Measurements from ENCODE around the gene SNX9.

Gene SNX9

DNA sequence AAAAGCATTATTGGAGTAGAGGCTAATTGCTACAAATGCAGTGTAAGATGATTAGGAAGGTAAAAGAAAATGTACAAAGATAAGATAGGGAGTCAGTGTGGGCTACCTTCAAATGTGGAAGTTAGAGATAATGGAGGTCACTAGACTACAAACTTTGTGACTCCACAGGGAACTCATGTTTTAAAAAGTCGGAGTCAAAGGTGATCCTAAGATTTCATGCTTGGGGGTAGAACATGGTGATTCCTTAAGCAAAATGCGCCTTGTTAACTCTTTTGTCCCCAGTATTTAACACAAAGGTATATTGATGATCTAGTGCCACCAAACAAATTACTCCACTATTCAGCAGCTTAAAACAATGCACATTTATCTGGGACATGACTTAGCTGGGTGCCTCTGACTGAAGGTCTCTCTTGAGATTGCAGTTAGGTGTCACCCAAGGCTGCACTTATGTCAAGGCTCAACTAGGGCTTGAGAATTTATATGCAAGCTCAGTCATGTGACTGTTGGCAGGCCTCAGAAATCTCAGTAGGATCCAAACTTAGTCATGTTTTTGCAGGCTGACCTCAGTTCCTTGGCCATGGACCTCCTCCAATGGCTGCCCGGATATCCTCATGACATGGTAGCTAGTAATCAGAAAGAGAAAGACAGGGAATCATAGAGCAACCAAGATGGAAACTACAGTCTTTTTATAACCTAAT, 11.4 kb upstream of the SNX9 start:
- Histone ChIP-seq H3K27me3 (replicated peaks; ENCODE audit: control insufficient read depth, insufficient read depth, low read length) (no peaks in the 10 kb centered on the region), H3K36me3 (ENCODE audit: control insufficient read depth, insufficient read depth, low read length) (no peaks in the 10 kb centered on the region), H3K4me3 (replicated peaks; ENCODE audit: low read depth, low read length) (no peak overlapping the region)
- no peak for DNase-seq (ENCODE audit: extremely low read depth, insufficient read length)
- TF ChIP-seq, protein P1, sequence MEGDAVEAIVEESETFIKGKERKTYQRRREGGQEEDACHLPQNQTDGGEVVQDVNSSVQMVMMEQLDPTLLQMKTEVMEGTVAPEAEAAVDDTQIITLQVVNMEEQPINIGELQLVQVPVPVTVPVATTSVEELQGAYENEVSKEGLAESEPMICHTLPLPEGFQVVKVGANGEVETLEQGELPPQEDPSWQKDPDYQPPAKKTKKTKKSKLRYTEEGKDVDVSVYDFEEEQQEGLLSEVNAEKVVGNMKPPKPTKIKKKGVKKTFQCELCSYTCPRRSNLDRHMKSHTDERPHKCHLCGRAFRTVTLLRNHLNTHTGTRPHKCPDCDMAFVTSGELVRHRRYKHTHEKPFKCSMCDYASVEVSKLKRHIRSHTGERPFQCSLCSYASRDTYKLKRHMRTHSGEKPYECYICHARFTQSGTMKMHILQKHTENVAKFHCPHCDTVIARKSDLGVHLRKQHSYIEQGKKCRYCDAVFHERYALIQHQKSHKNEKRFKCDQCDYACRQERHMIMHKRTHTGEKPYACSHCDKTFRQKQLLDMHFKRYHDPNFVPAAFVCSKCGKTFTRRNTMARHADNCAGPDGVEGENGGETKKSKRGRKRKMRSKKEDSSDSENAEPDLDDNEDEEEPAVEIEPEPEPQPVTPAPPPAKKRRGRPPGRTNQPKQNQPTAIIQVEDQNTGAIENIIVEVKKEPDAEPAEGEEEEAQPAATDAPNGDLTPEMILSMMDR (IDR thresholded peaks at IDR 0.05; ENCODE audit: insufficient read depth, low read length, poor library complexity, severe bottlenecking), result no peak

DNA sequence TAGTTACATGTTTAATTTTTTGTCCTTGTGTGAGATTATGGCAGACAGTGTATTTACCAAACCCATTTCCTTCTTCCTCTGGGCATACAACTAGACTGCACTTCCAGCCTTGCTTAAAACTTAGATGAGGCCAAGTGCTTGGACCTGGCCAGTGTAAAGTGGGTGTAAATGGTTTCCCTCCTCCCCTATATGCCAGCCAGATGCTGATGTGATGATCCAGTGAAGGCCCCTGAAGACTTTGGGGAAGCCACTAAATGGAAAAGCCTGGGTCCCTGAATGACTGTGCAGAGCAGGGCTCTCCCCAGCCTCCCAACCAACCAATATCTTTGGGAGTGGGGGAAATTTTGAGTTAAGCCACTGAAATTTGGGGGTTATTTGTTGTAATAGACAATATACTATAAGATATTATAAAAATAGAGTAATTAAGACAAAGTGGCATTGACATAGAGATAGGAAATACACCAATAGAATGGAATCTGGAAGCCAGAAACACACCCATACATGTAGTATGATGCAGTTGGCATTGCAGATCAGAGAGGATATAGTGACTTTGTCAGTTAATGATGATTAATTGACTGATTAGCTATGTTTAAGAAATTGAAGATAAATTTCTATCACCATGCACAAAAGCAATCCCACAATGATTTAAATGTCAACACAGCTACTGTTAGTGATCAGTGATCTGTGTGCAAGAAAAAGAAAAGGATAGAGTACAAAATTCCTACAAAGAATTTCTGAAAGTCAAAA, 10.4 kb upstream of the SNX9 start:
- Histone ChIP-seq H3K4me3 (replicated peaks; ENCODE audit: low read depth, low read length) (no peak overlapping the region), H3K27me3 (replicated peaks; ENCODE audit: control insufficient read depth, insufficient read depth, low read length) (no peaks in the 10 kb centered on the region), H3K36me3 (ENCODE audit: control insufficient read depth, insufficient read depth, low read length) (no peaks in the 10 kb centered on the region)
- TF ChIP-seq, protein P1 (IDR thresholded peaks at IDR 0.05; ENCODE audit: insufficient read depth, low read length, poor library complexity, severe bottlenecking), result no peak
- no peak for DNase-seq (ENCODE audit: extremely low read depth, insufficient read length)

DNA sequence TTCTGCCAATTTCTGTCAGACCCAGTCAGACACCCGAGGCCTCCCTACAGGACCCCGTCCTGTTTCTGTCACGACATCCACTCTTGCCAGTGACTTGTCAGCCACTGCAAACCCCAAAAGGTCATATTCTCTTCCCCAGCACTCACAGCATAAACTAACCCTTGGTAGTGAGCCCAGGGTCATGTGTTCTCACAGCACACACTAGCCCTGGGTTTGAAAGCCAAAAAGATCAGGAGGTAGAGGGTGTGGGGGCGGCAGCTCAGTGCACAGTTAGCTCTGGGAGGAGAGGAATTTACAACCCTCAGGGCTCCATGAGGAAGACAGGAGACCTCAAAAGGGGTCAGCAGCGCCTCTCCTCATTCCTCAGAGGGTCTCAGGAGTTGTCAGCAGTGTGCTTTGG, 9.9 kb upstream of the SNX9 start:
- TF ChIP-seq, protein P1 (IDR thresholded peaks at IDR 0.05; ENCODE audit: insufficient read depth, low read length, poor library complexity, severe bottlenecking), result no peak
- DNase-seq (ENCODE audit: extremely low read depth, insufficient read length), result no peak
- Histone ChIP-seq H3K27me3 (replicated peaks; ENCODE audit: control insufficient read depth, insufficient read depth, low read length) (no peaks in the 10 kb centered on the region), H3K4me3 (replicated peaks; ENCODE audit: low read depth, low read length) (no peak overlapping the region), H3K36me3 (ENCODE audit: control insufficient read depth, insufficient read depth, low read length) (no peaks in the 10 kb centered on the region)

DNA sequence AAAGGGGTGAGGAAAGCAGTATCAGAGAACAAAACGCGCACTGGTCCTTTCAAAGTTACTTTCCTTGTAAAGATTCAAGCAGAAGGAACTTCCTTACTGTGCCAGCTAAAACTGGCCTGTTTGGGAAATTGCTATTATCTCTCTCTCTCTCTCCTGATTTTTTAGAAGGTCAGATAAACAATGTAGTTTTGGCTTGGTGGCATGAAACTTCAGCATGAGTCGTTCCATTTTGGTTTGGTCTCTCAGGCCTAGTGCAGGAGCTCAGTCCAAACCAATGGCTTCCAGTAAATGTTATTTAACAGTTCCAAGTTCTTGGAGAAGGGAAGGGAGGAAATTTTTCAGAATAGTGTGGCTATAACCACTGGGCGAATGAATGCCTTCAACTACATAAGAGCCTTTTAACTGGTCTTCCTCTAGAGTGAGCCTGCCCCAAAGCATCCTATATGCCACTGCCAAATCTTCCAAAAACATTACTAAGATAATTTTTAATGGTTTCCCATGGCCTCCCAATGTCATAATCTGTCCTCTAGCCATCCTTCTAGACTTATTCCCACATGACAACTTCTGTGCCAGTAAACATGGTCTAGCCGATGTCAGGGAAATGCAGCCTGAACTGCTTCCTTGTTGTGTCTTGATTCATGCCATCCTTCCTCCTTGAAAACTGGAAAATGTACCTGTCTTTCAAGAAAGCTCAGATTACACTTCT, 9.1 kb upstream of the SNX9 start:
- no peak overlapping the region for H3K4me3 ChIP-seq (replicated peaks; ENCODE audit: low read depth, low read length)
- DNase-seq (ENCODE audit: extremely low read depth, insufficient read length), result no peak
- TF ChIP-seq, protein P1 (IDR thresholded peaks at IDR 0.05; ENCODE audit: insufficient read depth, low read length, poor library complexity, severe bottlenecking), result no peak

DNA sequence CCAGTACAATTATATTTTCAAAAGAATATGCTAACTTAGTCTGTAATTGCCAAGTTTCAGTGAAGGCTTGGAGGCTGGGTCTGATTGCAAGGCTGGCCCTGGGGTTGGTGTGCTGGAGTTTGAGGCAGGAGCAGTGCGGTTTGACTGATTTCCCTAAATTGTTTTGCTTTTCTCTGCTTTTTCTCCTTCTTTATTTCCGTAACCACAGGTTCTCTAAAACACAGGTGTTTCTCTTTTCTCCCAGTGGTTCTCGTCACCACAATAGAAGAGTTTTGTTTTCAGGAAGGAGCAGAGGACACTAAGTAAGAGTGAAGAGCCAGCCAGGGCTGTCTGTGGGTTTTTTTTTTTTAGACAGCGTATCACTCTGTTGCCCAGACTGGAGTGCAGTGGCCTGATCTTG, 8.2 kb upstream of the SNX9 start:
- no peak for DNase-seq (ENCODE audit: extremely low read depth, insufficient read length)
- H3K27me3 ChIP-seq (replicated peaks; ENCODE audit: control insufficient read depth, insufficient read depth, low read length), result no peaks in the 10 kb centered on the region; the same call in 1 of the 2 replicates

More for the DNA sequence above, 9.1 kb upstream of the SNX9 start:
- H3K36me3 ChIP-seq (ENCODE audit: control insufficient read depth, insufficient read depth, low read length), result no peaks in the 10 kb centered on the region
- H3K27me3 ChIP-seq (replicated peaks; ENCODE audit: control insufficient read depth, insufficient read depth, low read length), result no peaks in the 10 kb centered on the region; the same call in 1 of the 2 replicates

More for the DNA sequence above, 8.2 kb upstream of the SNX9 start:
- Histone ChIP-seq H3K4me3 (replicated peaks; ENCODE audit: low read depth, low read length) (no peak overlapping the region), H3K36me3 (ENCODE audit: control insufficient read depth, insufficient read depth, low read length) (no peaks in the 10 kb centered on the region)
- TF ChIP-seq, protein P1 (IDR thresholded peaks at IDR 0.05; ENCODE audit: insufficient read depth, low read length, poor library complexity, severe bottlenecking), result no peak
